Spleen (tissue), 11 donors: ENCODE data around the gene RGMB. TPM values are rescaled to one million over a fixed set of nuclear protein-coding genes. Genes with fewer than 3 reads are reported as not detected.
A peak's percentile ranks its signal among the peaks of the same experiment; 100 is the strongest.

ENCODE experiments used
- DNase-seq: peaks from one replicate; pipeline ENCODE4 v3.0.0-alpha.2; 2020
- H3K27ac ChIP-seq, 8 donors: fragments of 200-600 bp; sonication (generic) in 7 of 8; 1 replicate in 4 of 8; 2 replicates in 4 of 8; pipeline versions ENCODE4 v1.5.0 to v1.8.0; 2016 to 2021; ENCODE audit warnings: inconsistent platforms in 4 of 8, mild to moderate bottlenecking in 4 of 8, moderate library complexity in 1 of 8
- H3K27me3 ChIP-seq, 7 donors: fragments of 200-600 bp; sonication (generic) in 6 of 7; replicated peaks in 1 of 7; 1 replicate in 4 of 7; 2 replicates in 3 of 7; pipeline versions ENCODE4 v1.5.0 to v1.8.0; 2016 to 2021; ENCODE audit warnings: inconsistent platforms in 3 of 7, mild to moderate bottlenecking in 1 of 7
- H3K36me3 ChIP-seq, 6 donors: fragments of 200-600 bp; sonication (generic) in 5 of 6; 1 replicate in 4 of 6; 2 replicates in 2 of 6; pipeline versions ENCODE4 v1.5.0 to v1.8.0; 2016 to 2021; ENCODE audit warnings: inconsistent platforms in 2 of 6
- H3K4me1 ChIP-seq, 6 donors: fragments of 200-600 bp; sonication (generic) in 5 of 6; 1 replicate in 3 of 6; 2 replicates in 3 of 6; pipeline versions ENCODE4 v1.5.0 to v1.8.0; 2016 to 2021; ENCODE audit warnings: inconsistent platforms in 3 of 6
- H3K4me3 ChIP-seq, 8 donors: fragments of 200-600 bp; sonication (generic) in 7 of 8; 1 replicate in 4 of 8; 2 replicates in 4 of 8; pipeline versions ENCODE4 v1.5.0 to v1.8.0; 2016 to 2021; ENCODE audit warnings: inconsistent platforms in 4 of 8, mild to moderate bottlenecking in 4 of 8, moderate library complexity in 2 of 8
- H3K9me3 ChIP-seq, 8 donors: fragments of 200-600 bp; sonication (generic) in 7 of 8; 1 replicate in 4 of 8; 2 replicates in 4 of 8; pipeline versions ENCODE4 v1.5.0 to v1.8.0; 2016 to 2021; ENCODE audit warnings: inconsistent platforms in 4 of 8
- POLR2A ChIP-seq, 3 donors: fragments of 450-650 bp; IDR thresholded peaks; one replicate each; pipeline ENCODE4 v1.5.1; 2017; ENCODE audit warnings: antibody characterized with exemption in 3 of 3, mild to moderate bottlenecking in 1 of 3
- POLR2AphosphoS5 ChIP-seq, 3 donors: sonication (generic); formaldehyde crosslinking; IDR thresholded peaks; one replicate each; pipeline ENCODE4 v1.5.1; 2017; ENCODE audit warnings: antibody characterized with exemption in 3 of 3
- WGBS, 5 donors: extraction: QIAGEN DNeasy Blood & Tissue Kit in 3 of 5; methylation state at CpG; one replicate each; pipeline versions ENCODE4 v1.1.5 to v1.1.7; 2013 to 2018; 5-methylcytosine and 5-hydroxymethylcytosine counted together
- intact Hi-C: fragments of 100-400 bp; cut with DNase I; formaldehyde crosslinking; loops from one replicate; pipeline ENCODE4 v1.15.0; 2023; ENCODE audit warnings: low total_unique reads
- polyA plus RNA-seq, 3 donors: library from polyadenylated mRNA; stranded (reverse); fragments of 200-250 nt; gene quantifications; one replicate each; pipeline ENCODE4 v1.2.1, GENCODE V29; 2013
- total RNA-seq, 7 donors: library from RNA; depleted of rRNA in 3 of 7; stranded (reverse); fragments of >200 nt in 3 of 7; fragmentation: NEBNext Ultra II Directional in 4 of 7; extraction: Animal tissue kit (Norgen Biotek cat#: 25700) in 4 of 7; gene quantifications; one replicate each; pipeline versions ENCODE4 v1.1.0 to v1.2.1, GENCODE V29; 2016 to 2021
- TF ChIP-seq, protein P1 (sequence below), 11 experiments: fragments of 200-600 bp in 7 of 11; fragments of 450-650 bp in 4 of 11; sonication (generic) in 4 of 11; IDR thresholded peaks in 8 of 11; conservative IDR thresholded peaks in 3 of 11; 1 replicate in 7 of 11; 2 replicates in 4 of 11; pipeline versions ENCODE4 v1.4.0 to v1.8.0; 2016 to 2021; ENCODE audit warnings: antibody characterized with exemption in 11 of 11, inconsistent platforms in 4 of 11, mild to moderate bottlenecking in 1 of 11
- donor health status: healthy with polysubstance abuse.
- donor health status: DM: no; HTN: no; CAD: no; lungs with moderate emphysema.
- donor health status: DM: no; HTN: no; CAD: no.
- donor health status: Bipolar disorder and iron deficiency.
- donor health status: healthy.
- donor health status: DM: no; HTN: no; CAD: no.
- donor health status: DM: yes; HTN: yes; CAD: no.

Gene RGMB
- total and polyA plus RNA-seq, 10 donors = 2.1 to 22.9 (median 14.5) TPM

DNA sequence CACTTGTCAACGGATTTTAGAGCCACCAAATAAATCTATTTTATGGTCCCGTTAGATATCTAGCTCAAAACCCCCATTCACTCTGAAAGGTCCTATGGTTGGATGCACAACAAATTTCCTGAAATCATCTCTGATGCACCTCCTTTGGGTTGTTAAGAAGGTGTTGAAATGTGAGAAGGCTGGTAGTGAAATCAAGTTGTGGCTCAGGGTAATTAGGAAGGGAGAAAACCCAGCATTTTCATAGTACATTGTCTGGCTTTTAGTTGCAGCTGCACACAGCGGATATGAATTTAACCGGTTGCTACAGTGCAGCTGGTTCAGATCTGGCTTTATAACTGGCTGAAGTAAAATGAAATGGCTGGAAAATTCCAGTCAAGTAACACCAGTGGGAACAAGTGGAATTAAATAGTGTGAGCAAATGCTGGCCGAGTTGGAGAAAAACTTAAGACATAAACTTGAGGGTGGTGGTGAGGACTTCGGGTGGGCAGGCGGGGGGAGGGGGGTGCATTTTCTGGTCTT, 17.6 kb downstream of the RGMB start:
- H3K4me3 ChIP-seq = no peak overlapping the region
- no peak for DNase-seq
- no peaks in the 10 kb centered on the region for H3K27me3 ChIP-seq
- H3K4me1 ChIP-seq = peaks cover 0 to 6% (median 1%) of the 10 kb centered on the region in 6 donors
- peaks cover 0 to 28% (median 8%) of the 10 kb centered on the region in 6 donors for H3K36me3 ChIP-seq
- no peak for TF ChIP-seq POLR2AphosphoS5 (IDR thresholded peaks at IDR 0.05)
- no peak for TF ChIP-seq POLR2A (IDR thresholded peaks at IDR 0.05)
- TF ChIP-seq, protein P1, sequence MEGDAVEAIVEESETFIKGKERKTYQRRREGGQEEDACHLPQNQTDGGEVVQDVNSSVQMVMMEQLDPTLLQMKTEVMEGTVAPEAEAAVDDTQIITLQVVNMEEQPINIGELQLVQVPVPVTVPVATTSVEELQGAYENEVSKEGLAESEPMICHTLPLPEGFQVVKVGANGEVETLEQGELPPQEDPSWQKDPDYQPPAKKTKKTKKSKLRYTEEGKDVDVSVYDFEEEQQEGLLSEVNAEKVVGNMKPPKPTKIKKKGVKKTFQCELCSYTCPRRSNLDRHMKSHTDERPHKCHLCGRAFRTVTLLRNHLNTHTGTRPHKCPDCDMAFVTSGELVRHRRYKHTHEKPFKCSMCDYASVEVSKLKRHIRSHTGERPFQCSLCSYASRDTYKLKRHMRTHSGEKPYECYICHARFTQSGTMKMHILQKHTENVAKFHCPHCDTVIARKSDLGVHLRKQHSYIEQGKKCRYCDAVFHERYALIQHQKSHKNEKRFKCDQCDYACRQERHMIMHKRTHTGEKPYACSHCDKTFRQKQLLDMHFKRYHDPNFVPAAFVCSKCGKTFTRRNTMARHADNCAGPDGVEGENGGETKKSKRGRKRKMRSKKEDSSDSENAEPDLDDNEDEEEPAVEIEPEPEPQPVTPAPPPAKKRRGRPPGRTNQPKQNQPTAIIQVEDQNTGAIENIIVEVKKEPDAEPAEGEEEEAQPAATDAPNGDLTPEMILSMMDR (IDR thresholded peaks at IDR 0.05 in 8 of 11, conservative IDR thresholded peaks at IDR 0.05 in 3 of 11) = no peak
- 87 to 92% (median 89%) methylated on average over 7 of the region's 7 CpGs for WGBS, 5 donors
- intact Hi-C loops = no loop called here
- no peak overlapping the region for H3K27ac ChIP-seq
- H3K9me3 ChIP-seq = no peaks in the 10 kb centered on the region

DNA sequence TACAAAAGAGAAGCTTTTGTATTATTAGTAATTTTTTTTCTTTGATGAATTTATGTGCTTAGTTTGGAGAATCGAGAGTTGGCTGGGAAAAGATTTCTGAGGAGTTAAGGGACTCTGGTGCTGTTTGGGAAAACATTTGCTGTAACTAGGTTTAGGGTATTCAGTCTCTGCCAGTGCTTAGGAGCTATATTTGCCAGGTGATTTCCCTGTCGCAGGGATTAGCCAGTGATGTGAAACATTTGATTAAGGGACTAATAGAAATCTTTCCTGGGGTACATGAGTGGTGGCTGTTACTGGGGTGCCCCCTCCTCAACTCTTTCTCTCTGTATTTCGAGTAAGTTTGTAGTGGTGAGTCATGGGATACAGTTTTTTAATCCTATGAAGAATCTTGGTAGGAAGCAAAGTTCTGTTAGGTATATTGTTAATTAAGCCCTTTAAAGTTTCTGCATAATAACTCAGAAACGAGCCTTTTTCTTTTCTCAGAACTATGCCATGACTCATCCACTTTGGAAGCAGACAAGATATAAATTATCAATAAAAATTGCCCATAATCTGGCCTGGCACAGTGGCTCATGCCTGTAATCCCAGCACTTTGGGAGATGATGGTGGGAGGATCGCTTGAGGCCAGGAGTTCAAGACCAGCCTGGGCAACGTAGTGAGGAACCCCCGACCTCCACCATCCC, 18.6 kb downstream of the RGMB start:
- 83 to 87% (median 84%) methylated on average over 7 of the region's 7 CpGs for WGBS, 5 donors
- Histone ChIP-seq H3K27ac (no peak overlapping the region), H3K4me1 (peaks cover 0 to 4% (median 0%) of the 10 kb centered on the region in 6 donors), H3K27me3 (no peaks in the 10 kb centered on the region), H3K4me3 (no peak overlapping the region), H3K36me3 (peaks cover 0 to 28% (median 8%) of the 10 kb centered on the region in 6 donors), H3K9me3 (no peaks in the 10 kb centered on the region)
- intact Hi-C loops = no loop called here
- TF ChIP-seq POLR2AphosphoS5 (IDR thresholded peaks at IDR 0.05) (no peak), POLR2A (IDR thresholded peaks at IDR 0.05) (no peak)
- TF ChIP-seq, protein P1 (IDR thresholded peaks at IDR 0.05 in 8 of 11, conservative IDR thresholded peaks at IDR 0.05 in 3 of 11) = no peak
- no peak for DNase-seq

DNA sequence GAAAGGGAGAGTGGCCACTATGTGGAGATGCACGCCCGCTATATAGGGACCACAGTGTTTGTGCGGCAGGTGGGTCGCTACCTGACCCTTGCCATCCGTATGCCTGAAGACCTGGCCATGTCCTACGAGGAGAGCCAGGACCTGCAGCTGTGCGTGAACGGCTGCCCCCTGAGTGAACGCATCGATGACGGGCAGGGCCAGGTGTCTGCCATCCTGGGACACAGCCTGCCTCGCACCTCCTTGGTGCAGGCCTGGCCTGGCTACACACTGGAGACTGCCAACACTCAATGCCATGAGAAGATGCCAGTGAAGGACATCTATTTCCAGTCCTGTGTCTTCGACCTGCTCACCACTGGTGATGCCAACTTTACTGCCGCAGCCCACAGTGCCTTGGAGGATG, 19.8 kb downstream of the RGMB start:
- Histone ChIP-seq H3K4me3 (no peak overlapping the region), H3K9me3 (no peaks in the 10 kb centered on the region), H3K4me1 (peaks cover 0 to 4% (median 0%) of the 10 kb centered on the region in 6 donors), H3K27me3 (no peaks in the 10 kb centered on the region), H3K36me3 (peaks cover 0 to 18% (median 8%) of the 10 kb centered on the region in 6 donors), H3K27ac (no peak overlapping the region)
- intact Hi-C loops = no loop called here
- DNase-seq = peak; percentile 72
- TF ChIP-seq, protein P1 (IDR thresholded peaks at IDR 0.05 in 8 of 11, conservative IDR thresholded peaks at IDR 0.05 in 3 of 11) = no peak
- TF ChIP-seq POLR2AphosphoS5 (IDR thresholded peaks at IDR 0.05) = peak in 2 of 3 donors; percentile 13 to 34
- WGBS, 5 donors = 90 to 98% (median 95%) methylated on average over 7 to 14 of the region's 14 CpGs

DNA sequence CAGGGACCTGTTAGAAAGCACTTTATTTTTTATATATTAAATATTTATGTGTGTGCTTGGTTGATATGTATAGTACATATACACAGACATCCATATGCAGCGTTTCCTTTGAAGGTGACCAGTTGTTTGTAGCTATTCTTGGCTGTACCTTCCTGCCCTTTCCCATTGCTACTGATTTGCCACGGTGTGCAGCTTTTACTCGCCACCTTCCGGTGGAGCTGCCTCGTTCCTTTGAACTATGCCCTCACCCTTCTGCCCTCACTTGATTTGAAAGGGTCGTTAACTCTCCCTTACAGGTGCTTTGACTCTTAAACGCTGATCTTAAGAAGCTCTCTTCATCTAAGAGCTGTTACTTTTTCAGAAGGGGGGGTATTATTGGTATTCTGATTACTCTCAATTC, 20.5 kb downstream of the RGMB start:
- Histone ChIP-seq H3K4me3 (no peak overlapping the region), H3K27me3 (no peaks in the 10 kb centered on the region), H3K36me3 (peaks cover 0 to 18% (median 8%) of the 10 kb centered on the region in 6 donors), H3K27ac (no peak overlapping the region), H3K4me1 (peaks cover 0 to 4% (median 0%) of the 10 kb centered on the region in 6 donors), H3K9me3 (no peaks in the 10 kb centered on the region)
- intact Hi-C loops = no loop called here
- WGBS, 5 donors = 83 to 91% (median 87%) methylated on average over 7 of the region's 7 CpGs
- no peak for DNase-seq
- TF ChIP-seq, protein P1 (IDR thresholded peaks at IDR 0.05 in 8 of 11, conservative IDR thresholded peaks at IDR 0.05 in 3 of 11) = no peak
- TF ChIP-seq POLR2A (IDR thresholded peaks at IDR 0.05) = no peak
